ENCODE data around the gene SNRK. TPM values are rescaled to one million over a fixed set of nuclear protein-coding genes. Genes with fewer than 3 reads are reported as not detected.
A peak's percentile ranks its signal among the peaks of the same experiment; 100 is the strongest.

The SNRK gene
- total RNA-seq, 1 donor from 2014 or later: 21.3 TPM

DNA sequence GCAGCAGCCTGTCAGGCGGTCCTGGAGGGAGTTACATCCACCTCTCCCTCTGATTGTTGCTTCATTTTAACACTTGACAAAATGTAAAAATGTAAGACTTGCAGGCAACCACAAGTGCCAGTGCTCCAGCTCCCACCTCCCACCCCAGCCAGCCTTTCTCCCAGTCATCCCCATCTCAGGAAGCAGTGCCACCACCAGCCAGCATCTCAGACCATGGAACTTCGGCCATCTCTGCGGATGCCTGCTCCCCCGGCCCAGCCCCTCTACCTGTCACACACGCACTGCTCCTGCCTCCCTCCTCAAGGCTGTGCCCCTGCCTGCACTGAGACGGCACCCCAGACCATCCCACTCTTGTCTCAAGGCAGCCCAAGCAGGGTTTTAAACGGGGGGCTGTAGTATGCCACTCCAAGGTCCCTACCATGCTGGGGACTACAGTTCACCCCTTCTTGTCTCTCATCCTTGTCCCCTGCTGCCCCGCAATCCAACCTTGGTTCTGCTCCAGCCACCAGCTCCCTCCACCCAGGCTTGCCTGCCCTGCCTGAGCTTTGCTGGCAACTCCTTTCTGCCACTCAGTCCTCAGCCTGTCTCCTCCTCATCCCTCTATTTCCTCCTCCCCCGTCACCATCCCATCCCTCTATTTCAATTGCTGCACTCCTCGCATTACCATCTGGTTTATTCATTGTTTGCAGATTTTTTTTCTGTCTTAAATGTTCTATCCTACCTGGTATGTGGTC is 85.8 kb downstream of the SNRK start:
- TF ChIP-seq, protein P1, sequence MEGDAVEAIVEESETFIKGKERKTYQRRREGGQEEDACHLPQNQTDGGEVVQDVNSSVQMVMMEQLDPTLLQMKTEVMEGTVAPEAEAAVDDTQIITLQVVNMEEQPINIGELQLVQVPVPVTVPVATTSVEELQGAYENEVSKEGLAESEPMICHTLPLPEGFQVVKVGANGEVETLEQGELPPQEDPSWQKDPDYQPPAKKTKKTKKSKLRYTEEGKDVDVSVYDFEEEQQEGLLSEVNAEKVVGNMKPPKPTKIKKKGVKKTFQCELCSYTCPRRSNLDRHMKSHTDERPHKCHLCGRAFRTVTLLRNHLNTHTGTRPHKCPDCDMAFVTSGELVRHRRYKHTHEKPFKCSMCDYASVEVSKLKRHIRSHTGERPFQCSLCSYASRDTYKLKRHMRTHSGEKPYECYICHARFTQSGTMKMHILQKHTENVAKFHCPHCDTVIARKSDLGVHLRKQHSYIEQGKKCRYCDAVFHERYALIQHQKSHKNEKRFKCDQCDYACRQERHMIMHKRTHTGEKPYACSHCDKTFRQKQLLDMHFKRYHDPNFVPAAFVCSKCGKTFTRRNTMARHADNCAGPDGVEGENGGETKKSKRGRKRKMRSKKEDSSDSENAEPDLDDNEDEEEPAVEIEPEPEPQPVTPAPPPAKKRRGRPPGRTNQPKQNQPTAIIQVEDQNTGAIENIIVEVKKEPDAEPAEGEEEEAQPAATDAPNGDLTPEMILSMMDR (IDR thresholded peaks at IDR 0.05; ENCODE audit: partially characterized antibody, unreplicated experiment): no peak
- H3K27ac Mint-ChIP-seq (ENCODE audit: unreplicated experiment): no peak overlapping the region
- no peaks in the 10 kb centered on the region for H3K36me3 Mint-ChIP-seq (ENCODE audit: unreplicated experiment)
- no peak overlapping the region for H3K4me3 Mint-ChIP-seq (ENCODE audit: unreplicated experiment)
- H3K4me1 Mint-ChIP-seq (ENCODE audit: low read depth, unreplicated experiment): no peaks in the 10 kb centered on the region
- no peaks in the 10 kb centered on the region for H3K9me3 Mint-ChIP-seq (ENCODE audit: unreplicated experiment)
- peaks cover 3% of the 10 kb centered on the region for H3K27me3 Mint-ChIP-seq (ENCODE audit: unreplicated experiment)
- DNase-seq: no peak

DNA sequence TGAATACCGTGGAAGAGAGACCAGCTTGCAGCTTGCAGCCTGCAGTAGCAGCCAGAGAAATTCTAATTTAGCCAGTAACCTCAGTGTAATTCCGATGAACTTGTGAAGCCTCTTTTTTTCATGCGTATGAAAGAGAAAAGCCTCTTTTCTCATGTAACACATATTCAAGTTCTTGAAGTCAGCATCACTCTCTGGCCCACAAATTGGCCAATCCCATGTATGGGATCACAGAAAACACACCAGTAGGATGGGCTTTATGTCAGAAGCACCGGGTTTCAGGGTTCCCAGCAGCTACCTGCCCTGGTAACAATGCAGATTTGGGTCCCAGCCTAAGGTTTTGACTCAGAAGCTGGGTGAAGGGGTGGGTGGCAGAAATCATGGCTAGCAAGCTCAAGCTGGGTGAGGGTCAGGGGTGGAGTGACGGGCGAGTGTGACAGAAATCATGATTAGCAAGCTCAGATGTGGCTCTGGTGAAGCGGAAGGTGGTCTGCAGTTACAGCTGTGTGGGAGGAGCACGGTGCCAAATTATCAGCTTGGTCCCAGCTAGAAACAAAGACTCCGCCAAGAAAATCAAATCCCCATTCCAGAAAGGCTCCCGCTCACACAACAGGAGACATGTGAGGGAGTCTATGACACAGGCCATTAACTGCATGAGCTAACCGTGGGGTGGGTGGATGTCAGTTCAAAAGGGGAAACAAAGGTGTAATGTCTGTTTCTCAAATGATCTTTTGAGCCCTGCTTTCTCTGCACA is 86.6 kb downstream of the SNRK start:
- Mint-ChIP-seq H3K27me3 (ENCODE audit: unreplicated experiment) (peaks cover 3% of the 10 kb centered on the region), H3K36me3 (ENCODE audit: unreplicated experiment) (no peaks in the 10 kb centered on the region), H3K27ac (ENCODE audit: unreplicated experiment) (no peak overlapping the region), H3K4me3 (ENCODE audit: unreplicated experiment) (no peak overlapping the region), H3K4me1 (ENCODE audit: low read depth, unreplicated experiment) (no peaks in the 10 kb centered on the region), H3K9me3 (ENCODE audit: unreplicated experiment) (no peaks in the 10 kb centered on the region)
- no peak for DNase-seq
- TF ChIP-seq, protein P1 (IDR thresholded peaks at IDR 0.05; ENCODE audit: partially characterized antibody, unreplicated experiment): no peak

DNA sequence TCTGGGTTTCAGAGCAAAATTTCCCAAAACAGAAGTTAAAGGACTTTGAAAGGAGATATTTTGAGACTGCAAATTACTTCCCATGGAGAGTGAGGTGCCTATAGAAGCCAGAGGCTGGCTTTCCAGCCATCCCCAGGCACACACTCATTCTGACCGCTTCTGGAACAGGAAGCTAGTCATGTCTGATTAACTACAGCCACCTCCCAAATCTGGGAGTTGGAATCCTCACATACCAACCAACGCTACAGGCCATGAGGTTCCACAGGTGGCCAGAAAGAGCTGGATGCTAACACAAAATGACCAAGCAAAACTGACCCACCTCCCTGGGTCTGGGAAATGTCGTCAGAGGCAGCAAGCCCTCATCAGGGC is 87.2 kb downstream of the SNRK start:
- no peaks in the 10 kb centered on the region for H3K9me3 Mint-ChIP-seq (ENCODE audit: unreplicated experiment)
- no peak for DNase-seq
- H3K4me1 Mint-ChIP-seq (ENCODE audit: low read depth, unreplicated experiment): no peaks in the 10 kb centered on the region
- H3K27me3 Mint-ChIP-seq (ENCODE audit: unreplicated experiment): peaks cover 3% of the 10 kb centered on the region
- no peak overlapping the region for H3K27ac Mint-ChIP-seq (ENCODE audit: unreplicated experiment)
- TF ChIP-seq, protein P1 (IDR thresholded peaks at IDR 0.05; ENCODE audit: partially characterized antibody, unreplicated experiment): no peak
- H3K36me3 Mint-ChIP-seq (ENCODE audit: unreplicated experiment): no peaks in the 10 kb centered on the region
- no peak overlapping the region for H3K4me3 Mint-ChIP-seq (ENCODE audit: unreplicated experiment)

DNA sequence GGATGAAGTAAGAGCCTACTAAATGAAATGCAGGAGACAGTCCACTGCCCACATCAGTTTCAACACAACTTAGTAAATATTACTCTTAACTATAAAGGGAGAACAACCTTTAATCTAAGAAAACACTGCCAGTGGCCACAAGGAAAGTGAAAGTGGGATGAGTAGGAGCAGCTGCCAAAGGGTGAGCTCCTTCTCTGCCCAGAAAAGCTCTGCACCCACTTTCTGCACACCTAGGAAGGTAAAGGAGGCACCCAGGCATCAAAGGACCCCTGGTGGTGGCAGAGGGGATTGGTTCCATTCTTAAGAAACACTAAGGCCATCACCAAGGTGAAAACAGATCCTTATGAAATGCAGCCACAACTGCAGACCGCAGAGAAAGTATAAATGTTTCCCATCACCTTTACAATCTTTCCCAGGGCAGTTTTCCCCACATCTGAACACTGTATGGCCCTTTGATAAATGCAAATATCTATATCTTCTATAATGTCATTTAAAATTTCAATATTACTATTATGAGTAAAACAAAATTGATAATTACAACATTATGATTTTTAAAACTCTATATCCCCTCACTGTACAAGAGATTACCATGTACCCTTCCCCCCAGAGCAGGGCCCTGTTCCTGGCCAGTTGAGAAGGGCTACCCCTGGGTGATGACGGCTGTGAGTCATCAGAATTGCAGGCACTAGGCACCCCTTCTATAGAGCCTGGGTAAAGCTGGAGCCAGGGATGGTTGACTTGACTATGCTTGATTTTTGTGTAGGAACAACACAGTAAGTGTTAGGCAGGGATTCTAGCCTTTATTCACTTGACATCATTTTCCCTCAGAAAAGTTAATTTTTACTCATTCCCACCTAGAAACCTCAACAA is 92.0 kb downstream of the SNRK start:
- H3K27me3 Mint-ChIP-seq (ENCODE audit: unreplicated experiment): peaks cover 1% of the 10 kb centered on the region

More for the DNA sequence above, 92.0 kb downstream of the SNRK start:
- Mint-ChIP-seq H3K4me1 (ENCODE audit: low read depth, unreplicated experiment) (no peaks in the 10 kb centered on the region), H3K9me3 (ENCODE audit: unreplicated experiment) (peaks cover 2% of the 10 kb centered on the region), H3K36me3 (ENCODE audit: unreplicated experiment) (peaks cover 4% of the 10 kb centered on the region), H3K4me3 (ENCODE audit: unreplicated experiment) (no peak overlapping the region), H3K27ac (ENCODE audit: unreplicated experiment) (no peak overlapping the region)
- TF ChIP-seq, protein P1 (IDR thresholded peaks at IDR 0.05; ENCODE audit: partially characterized antibody, unreplicated experiment): peak; percentile 82
- DNase-seq: peak; percentile 39
